K562 (cell line): ENCODE measurements around the gene ZNF627. TPM values are rescaled to one million over a fixed set of nuclear protein-coding genes. Genes with fewer than 3 reads are reported as not detected.
A peak's percentile ranks its signal among the peaks of the same experiment; 100 is the strongest.

ENCODE experiments used
- EGR1 ChIP-seq: fragments of 450-650 bp; conservative IDR thresholded peaks from 2 replicates; pipeline ENCODE4 v1.6.1; 2017; ENCODE audit warnings: mild to moderate bottlenecking
- GTF2E2 ChIP-seq: fragments of 200-800 bp; sonication (Bioruptor generic); IDR thresholded peaks from 2 replicates; pipeline ENCODE4 v1.6.1; 2016; ENCODE audit warnings: missing genetic modification characterization, missing compliant biosample characterization
- JUND ChIP-seq, 2 experiments: IDR thresholded peaks; 2 replicates in 1 of 2; 3 replicates in 1 of 2; pipeline ENCODE4 v1.6.1; 2011; ENCODE audit warnings: borderline replicate concordance in 2 of 2, low read depth in 2 of 2, low read length in 2 of 2, improper control_type of control experiment in 1 of 2, missing biosample characterization in 1 of 2, missing genetic modification characterization in 1 of 2, missing genetic modification reagents in 1 of 2
- MCM2 ChIP-seq: fragments of 450-650 bp; IDR thresholded peaks from 2 replicates; pipeline ENCODE4 v1.6.1; 2017; ENCODE audit warnings: low read depth, mild to moderate bottlenecking
- NBN ChIP-seq: fragments of 450-650 bp; IDR thresholded peaks from 2 replicates; pipeline ENCODE4 v1.6.1; 2016; ENCODE audit warnings: low read depth, mild to moderate bottlenecking
- PPARD ChIP-seq: fragments of 250-450 bp; sonication (Bioruptor Pico); IDR thresholded peaks from 2 replicates; pipeline ENCODE4 v1.8.0; 2022; ENCODE audit warnings: inconsistent platforms, mild to moderate bottlenecking, moderate library complexity
- PURB ChIP-seq: sonication (generic); formaldehyde crosslinking; IDR thresholded peaks from 2 replicates; pipeline ENCODE4 v1.9.0; 2021; ENCODE audit warnings: low read depth, mild to moderate bottlenecking, missing genetic modification reagents
- RBM39 ChIP-seq: fragments of 200-400 bp; formaldehyde crosslinking; optimal IDR thresholded peaks from 2 replicates; pipeline ENCODE3; 2018; ENCODE audit warnings: low read depth, low read length
- ZNF232 ChIP-seq: sonication (generic); formaldehyde crosslinking; IDR thresholded peaks from 2 replicates; pipeline ENCODE4 v1.8.0; 2022; ENCODE audit warnings: mild to moderate bottlenecking, missing genetic modification reagents
- polyA plus RNA-seq, 8 experiments: library from polyadenylated mRNA; depleted of rRNA in 4 of 8; stranded (reverse) in 5 of 8; unstranded in 3 of 8; fragments of >200 nt; fragmentation: Nextera tagmentation in 2 of 8; fragmentation: Illumina TruSeq in 1 of 8; extraction: Ambion mirVana in 2 of 8; extraction: Trizol in 1 of 8; gene quantifications; 2 replicates each; pipeline versions ENCODE4 v1.2.1 to v1.2.3, GENCODE V29; 2011 to 2014; ENCODE audit warnings: inconsistent platforms in 1 of 8, missing spikeins in 1 of 8
- total RNA-seq, 7 experiments: library from RNA; depleted of rRNA in 6 of 7; stranded (reverse); fragments of >200 nt in 6 of 7; fragmentation: Illumina TruSeq in 2 of 7; extraction: Trizol in 2 of 7; gene quantifications; 2 replicates each; pipeline versions ENCODE4 v1.2.1 to v1.2.3, GENCODE V29; 2011 to 2021; ENCODE audit warnings: low replicate concordance in 1 of 7
- TF ChIP-seq, protein P1 (sequence below): fragments of 150-350 bp; conservative IDR thresholded peaks from 2 replicates; pipeline ENCODE4 v1.6.1; 2014; ENCODE audit warnings: low read length
- TF ChIP-seq, protein P2 (sequence below): fragments of 450-650 bp; IDR thresholded peaks from 2 replicates; pipeline ENCODE4 v1.6.1; 2016; ENCODE audit warnings: low read depth, mild to moderate bottlenecking, moderate library complexity
- TF ChIP-seq, protein P3 (sequence below): fragments of 450-650 bp; IDR thresholded peaks from 2 replicates; pipeline ENCODE4 v1.6.1; 2017; ENCODE audit warnings: antibody characterized with exemption, mild to moderate bottlenecking
- TF ChIP-seq, protein P4 (sequence below): sonication (generic); formaldehyde crosslinking; IDR thresholded peaks from 2 replicates; pipeline ENCODE4 v1.8.1; 2023; ENCODE audit warnings: missing genetic modification reagents, mild to moderate bottlenecking, borderline replicate concordance
- TF ChIP-seq, protein P5 (sequence below): fragments of 250-450 bp; sonication (Bioruptor Pico); IDR thresholded peaks from 2 replicates; pipeline ENCODE4 v1.8.0; 2021; ENCODE audit warnings: moderate library complexity, mild to moderate bottlenecking, inconsistent platforms

The ZNF627 gene
- total and polyA plus RNA-seq, 9 of the 15 experiments (the other 6 are each of a cell fraction or from before 2014, with no cell fraction given), result 6.4 to 19.9 (median 10.6) TPM

DNA sequence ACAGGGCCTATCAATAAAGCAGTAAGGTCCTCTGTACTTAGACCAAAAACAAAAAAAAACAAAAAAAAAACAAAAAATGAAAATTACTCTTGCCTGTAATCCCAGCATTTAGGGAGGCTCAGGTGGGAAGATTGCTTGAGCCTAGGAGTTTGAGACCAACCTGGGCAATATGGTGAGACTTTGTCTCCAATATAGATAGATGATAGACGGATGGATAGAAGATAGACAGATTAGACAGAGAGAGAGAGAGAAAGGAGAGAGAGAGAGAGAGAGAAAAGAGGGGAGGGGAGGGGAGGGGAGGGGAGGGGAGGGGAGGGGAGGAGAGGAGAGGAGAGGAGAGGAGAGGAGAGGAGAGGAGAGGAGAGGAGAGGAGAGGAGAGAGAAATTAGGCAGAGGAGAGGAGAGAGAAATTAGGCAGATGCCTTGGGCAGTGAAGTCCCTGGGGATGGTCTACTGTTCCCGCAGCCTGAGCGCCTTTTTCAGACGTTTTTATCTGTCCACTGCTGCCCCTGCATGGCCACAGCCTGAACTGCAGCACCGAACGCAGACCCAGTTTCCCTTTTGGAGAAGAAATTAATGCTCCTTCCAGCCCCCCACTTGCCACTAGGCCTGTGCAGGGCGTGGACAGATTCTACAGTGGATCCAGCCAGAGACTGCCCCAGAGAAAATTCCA is 9.8 kb upstream of the ZNF627 start (continued):
- TF ChIP-seq, protein P1, sequence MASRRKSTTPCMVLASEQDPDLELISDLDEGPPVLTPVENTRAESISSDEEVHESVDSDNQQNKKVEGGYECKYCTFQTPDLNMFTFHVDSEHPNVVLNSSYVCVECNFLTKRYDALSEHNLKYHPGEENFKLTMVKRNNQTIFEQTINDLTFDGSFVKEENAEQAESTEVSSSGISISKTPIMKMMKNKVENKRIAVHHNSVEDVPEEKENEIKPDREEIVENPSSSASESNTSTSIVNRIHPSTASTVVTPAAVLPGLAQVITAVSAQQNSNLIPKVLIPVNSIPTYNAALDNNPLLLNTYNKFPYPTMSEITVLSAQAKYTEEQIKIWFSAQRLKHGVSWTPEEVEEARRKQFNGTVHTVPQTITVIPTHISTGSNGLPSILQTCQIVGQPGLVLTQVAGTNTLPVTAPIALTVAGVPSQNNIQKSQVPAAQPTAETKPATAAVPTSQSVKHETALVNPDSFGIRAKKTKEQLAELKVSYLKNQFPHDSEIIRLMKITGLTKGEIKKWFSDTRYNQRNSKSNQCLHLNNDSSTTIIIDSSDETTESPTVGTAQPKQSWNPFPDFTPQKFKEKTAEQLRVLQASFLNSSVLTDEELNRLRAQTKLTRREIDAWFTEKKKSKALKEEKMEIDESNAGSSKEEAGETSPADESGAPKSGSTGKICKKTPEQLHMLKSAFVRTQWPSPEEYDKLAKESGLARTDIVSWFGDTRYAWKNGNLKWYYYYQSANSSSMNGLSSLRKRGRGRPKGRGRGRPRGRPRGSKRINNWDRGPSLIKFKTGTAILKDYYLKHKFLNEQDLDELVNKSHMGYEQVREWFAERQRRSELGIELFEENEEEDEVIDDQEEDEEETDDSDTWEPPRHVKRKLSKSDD, result no peak
- TF ChIP-seq JUND (IDR thresholded peaks at IDR 0.05; ENCODE audit: borderline replicate concordance, low read depth, low read length) (peak; percentile 64), JUND (tag; IDR thresholded peaks at IDR 0.05; ENCODE audit: borderline replicate concordance, low read depth, low read length) (no peak; the same call in 2 of the 3 replicates), GTF2E2 (no peak), EGR1 (no peak), PPARD (no peak), PURB (CRISPR knock-in tag) (no peak), NBN (0 out of 2 replicates have a peak, but pooled peaks have one; percentile 47), MCM2 (no peak), ZNF232 (no peak), RBM39 (peak; percentile 95)
- TF ChIP-seq, protein P2, sequence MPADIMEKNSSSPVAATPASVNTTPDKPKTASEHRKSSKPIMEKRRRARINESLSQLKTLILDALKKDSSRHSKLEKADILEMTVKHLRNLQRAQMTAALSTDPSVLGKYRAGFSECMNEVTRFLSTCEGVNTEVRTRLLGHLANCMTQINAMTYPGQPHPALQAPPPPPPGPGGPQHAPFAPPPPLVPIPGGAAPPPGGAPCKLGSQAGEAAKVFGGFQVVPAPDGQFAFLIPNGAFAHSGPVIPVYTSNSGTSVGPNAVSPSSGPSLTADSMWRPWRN, result no peak
- TF ChIP-seq, protein P3, sequence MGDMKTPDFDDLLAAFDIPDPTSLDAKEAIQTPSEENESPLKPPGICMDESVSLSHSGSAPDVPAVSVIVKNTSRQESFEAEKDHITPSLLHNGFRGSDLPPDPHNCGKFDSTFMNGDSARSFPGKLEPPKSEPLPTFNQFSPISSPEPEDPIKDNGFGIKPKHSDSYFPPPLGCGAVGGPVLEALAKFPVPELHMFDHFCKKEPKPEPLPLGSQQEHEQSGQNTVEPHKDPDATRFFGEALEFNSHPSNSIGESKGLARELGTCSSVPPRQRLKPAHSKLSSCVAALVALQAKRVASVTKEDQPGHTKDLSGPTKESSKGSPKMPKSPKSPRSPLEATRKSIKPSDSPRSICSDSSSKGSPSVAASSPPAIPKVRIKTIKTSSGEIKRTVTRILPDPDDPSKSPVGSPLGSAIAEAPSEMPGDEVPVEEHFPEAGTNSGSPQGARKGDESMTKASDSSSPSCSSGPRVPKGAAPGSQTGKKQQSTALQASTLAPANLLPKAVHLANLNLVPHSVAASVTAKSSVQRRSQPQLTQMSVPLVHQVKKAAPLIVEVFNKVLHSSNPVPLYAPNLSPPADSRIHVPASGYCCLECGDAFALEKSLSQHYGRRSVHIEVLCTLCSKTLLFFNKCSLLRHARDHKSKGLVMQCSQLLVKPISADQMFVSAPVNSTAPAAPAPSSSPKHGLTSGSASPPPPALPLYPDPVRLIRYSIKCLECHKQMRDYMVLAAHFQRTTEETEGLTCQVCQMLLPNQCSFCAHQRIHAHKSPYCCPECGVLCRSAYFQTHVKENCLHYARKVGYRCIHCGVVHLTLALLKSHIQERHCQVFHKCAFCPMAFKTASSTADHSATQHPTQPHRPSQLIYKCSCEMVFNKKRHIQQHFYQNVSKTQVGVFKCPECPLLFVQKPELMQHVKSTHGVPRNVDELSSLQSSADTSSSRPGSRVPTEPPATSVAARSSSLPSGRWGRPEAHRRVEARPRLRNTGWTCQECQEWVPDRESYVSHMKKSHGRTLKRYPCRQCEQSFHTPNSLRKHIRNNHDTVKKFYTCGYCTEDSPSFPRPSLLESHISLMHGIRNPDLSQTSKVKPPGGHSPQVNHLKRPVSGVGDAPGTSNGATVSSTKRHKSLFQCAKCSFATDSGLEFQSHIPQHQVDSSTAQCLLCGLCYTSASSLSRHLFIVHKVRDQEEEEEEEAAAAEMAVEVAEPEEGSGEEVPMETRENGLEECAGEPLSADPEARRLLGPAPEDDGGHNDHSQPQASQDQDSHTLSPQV, result peak; percentile 50; the same call in 1 of the 2 replicates
- TF ChIP-seq, protein P4, sequence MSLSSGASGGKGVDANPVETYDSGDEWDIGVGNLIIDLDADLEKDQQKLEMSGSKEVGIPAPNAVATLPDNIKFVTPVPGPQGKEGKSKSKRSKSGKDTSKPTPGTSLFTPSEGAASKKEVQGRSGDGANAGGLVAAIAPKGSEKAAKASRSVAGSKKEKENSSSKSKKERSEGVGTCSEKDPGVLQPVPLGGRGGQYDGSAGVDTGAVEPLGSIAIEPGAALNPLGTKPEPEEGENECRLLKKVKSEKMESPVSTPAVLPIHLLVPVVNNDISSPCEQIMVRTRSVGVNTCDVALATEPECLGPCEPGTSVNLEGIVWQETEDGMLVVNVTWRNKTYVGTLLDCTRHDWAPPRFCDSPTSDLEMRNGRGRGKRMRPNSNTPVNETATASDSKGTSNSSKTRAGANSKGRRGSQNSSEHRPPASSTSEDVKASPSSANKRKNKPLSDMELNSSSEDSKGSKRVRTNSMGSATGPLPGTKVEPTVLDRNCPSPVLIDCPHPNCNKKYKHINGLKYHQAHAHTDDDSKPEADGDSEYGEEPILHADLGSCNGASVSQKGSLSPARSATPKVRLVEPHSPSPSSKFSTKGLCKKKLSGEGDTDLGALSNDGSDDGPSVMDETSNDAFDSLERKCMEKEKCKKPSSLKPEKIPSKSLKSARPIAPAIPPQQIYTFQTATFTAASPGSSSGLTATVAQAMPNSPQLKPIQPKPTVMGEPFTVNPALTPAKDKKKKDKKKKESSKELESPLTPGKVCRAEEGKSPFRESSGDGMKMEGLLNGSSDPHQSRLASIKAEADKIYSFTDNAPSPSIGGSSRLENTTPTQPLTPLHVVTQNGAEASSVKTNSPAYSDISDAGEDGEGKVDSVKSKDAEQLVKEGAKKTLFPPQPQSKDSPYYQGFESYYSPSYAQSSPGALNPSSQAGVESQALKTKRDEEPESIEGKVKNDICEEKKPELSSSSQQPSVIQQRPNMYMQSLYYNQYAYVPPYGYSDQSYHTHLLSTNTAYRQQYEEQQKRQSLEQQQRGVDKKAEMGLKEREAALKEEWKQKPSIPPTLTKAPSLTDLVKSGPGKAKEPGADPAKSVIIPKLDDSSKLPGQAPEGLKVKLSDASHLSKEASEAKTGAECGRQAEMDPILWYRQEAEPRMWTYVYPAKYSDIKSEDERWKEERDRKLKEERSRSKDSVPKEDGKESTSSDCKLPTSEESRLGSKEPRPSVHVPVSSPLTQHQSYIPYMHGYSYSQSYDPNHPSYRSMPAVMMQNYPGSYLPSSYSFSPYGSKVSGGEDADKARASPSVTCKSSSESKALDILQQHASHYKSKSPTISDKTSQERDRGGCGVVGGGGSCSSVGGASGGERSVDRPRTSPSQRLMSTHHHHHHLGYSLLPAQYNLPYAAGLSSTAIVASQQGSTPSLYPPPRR, result no peak
- TF ChIP-seq, protein P5, sequence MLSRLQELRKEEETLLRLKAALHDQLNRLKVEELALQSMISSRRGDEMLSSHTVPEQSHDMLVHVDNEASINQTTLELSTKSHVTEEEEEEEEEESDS (CRISPR knock-in tag), result no peak
